ENCODE results near the gene EIF3A.

EIF3A gene

GRCh38 chr10:118990326-118990725 is 90.3 kb downstream of the EIF3A start:
- peaks cover 3% of the 10 kb centered on the region for H3K36me3 Mint-ChIP-seq
- H3K27me3 Mint-ChIP-seq: peaks cover 51% of the 10 kb centered on the region
- H3K27ac Mint-ChIP-seq: no peak overlapping the region
- H3K9me3 Mint-ChIP-seq: peaks cover 6% of the 10 kb centered on the region
- peaks cover 13% of the 10 kb centered on the region for H3K4me1 Mint-ChIP-seq
- no peak overlapping the region for H3K4me3 Mint-ChIP-seq
- DNase-seq: no peak
- CTCF ChIA-PET: no interaction called here

- DNase-seq: no peak
- H3K27ac Mint-ChIP-seq: no peak overlapping the region
- peaks cover 13% of the 10 kb centered on the region for H3K4me1 Mint-ChIP-seq
- no peak overlapping the region for H3K4me3 Mint-ChIP-seq
- peaks cover 45% of the 10 kb centered on the region for H3K27me3 Mint-ChIP-seq
- CTCF ChIA-PET: interaction anchor here (0.5 kb wide), 1 partner anchor 1485 kb away, joined by 4 read pairs; no protein-coding TSS in a partner anchor
- H3K36me3 Mint-ChIP-seq: peaks cover 3% of the 10 kb centered on the region
- peaks cover 13% of the 10 kb centered on the region for H3K9me3 Mint-ChIP-seq
These were observed 93.5 kb downstream of the EIF3A start for GRCh38 chr10:118986815-118987790.

GRCh38 chr10:118985576-118985975 is 95.0 kb downstream of the EIF3A start:
- Mint-ChIP-seq H3K27me3 (peaks cover 45% of the 10 kb centered on the region), H3K4me1 (peaks cover 13% of the 10 kb centered on the region), H3K9me3 (peaks cover 13% of the 10 kb centered on the region), H3K36me3 (peaks cover 3% of the 10 kb centered on the region), H3K27ac (no peak overlapping the region), H3K4me3 (no peak overlapping the region)
- CTCF ChIA-PET: no interaction called here
- DNase-seq: no peak
